COLO829 (cell line): ENCODE results near the gene SLC45A1.
A peak's percentile ranks its signal among the peaks of the same experiment; 100 is the strongest.
"Not testable (repeated sequence)": the region's sequence is repeated elsewhere in the genome, so short reads cannot be mapped to it uniquely, and the experiment has no call there.

ENCODE experiments used
- DNase-seq: peaks from one replicate; pipeline ENCODE4 v3.0.0; 2012; ENCODE audit warnings: low spot score

SLC45A1 gene

GRCh38 chr1:8317647-8318381, at the start of gene SLC45A1:
SLC45A1 (plus strand) TSS chr1:8318114; CDS start chr1:8324330, 6,216 bp downstream.
- DNase-seq, result no peak

DNA sequence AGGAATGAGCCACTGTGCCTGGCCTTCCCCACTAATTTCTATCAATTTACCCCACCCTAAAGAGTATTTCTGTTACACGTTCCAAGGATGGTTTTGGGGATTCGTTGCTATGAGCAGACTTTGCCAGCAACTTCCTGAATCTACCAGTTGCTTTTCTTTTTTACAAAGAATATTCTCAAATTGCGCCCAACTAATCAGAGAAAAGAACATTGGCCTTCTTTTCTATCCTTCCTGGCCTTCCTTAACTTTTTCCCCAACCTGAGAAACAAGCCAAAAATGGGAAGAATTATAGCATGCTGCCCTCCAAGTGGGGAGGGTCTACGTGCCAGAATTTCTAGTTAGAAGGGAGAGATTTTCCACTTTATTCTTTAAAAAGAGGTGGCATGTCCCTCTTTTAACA, 44.9 kb upstream of the SLC45A1 start:
- DNase-seq, result no peak

DNA sequence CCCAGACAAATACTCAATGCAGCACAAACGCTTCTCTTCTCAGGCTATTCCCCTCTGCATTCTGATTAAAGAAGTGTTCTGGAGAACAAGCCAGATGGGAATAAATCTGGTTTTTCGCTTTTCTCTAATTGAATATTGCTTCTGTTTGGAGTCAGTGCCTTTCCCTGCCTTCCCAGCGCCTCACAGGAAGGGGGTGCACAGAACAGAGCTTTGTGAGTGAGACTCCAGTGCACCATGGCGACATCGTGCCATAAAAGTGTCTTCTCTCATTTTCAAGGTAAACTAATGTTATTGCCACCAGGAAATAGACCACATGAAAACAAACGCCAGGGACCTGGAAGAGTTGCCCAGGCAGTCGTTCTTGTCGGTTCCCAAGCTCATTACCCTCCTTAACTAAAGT, 43.6 kb upstream of the SLC45A1 start:
- DNase-seq, result no peak

- no peak for DNase-seq
Observed at GRCh38 chr1:8276173-8276914, 41.6 kb upstream of the SLC45A1 start.

DNA sequence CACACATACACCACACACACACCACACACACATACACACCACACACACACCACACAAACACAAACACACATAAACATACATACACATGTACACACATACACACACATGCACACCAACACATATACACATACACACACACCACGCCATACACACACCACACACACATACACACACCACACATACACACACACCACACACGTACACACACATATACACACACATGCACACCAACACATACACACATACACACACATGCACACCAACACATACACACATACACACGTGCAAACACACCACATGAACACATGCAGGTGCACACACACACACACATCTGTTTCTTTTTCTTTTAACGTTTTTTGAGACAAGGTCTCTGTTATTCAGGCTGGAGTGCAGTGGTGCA, 41.0 kb upstream of the SLC45A1 start:
- DNase-seq, result no peak

- DNase-seq, result not testable (repeated sequence)
Observed at GRCh38 chr1:8278677-8279076, 39.2 kb upstream of the SLC45A1 start.

DNA sequence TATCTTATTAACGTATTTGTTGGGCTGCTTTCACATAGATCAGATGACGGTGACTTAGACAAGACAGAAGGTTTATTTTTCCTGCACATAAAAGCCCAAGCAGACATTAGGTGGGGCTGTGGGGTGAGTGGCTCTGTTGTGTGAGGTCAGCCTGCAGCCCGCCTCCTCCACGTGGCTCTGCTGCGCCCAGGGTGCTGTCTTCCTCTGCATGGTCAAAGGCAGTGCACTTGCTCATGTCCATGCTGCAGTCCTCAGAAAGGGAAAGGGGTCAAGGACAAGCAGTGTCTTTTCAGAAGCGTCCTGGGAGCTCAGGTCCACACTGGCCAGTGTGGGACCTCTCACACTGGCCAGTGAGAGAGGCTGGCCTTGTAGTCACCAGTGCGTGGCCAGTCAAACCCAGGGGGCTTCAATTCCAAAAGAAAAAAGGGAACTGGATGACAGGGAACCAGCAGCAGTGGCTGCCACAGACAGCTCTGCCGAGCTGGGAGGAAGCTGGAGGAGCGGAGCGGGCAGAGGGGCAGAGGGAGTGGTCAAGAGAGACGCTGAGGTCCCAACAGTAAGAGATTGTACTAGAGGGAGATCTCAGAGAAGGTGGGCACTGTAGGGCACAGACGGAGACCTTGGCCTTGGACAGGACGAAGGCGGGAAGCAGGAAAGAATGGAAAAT, 35.9 kb upstream of the SLC45A1 start:
- peak; percentile 4 for DNase-seq

- no peak for DNase-seq
Observed at GRCh38 chr1:8283058-8283884, 34.6 kb upstream of the SLC45A1 start.

GRCh38 chr1:8284127-8284526, 33.8 kb upstream of the SLC45A1 start:
- DNase-seq, result no peak

- DNase-seq, result no peak
Observed at GRCh38 chr1:8285103-8285502, 32.8 kb upstream of the SLC45A1 start.

- no peak for DNase-seq
Observed at GRCh38 chr1:8285965-8286364, 31.9 kb upstream of the SLC45A1 start.

DNA sequence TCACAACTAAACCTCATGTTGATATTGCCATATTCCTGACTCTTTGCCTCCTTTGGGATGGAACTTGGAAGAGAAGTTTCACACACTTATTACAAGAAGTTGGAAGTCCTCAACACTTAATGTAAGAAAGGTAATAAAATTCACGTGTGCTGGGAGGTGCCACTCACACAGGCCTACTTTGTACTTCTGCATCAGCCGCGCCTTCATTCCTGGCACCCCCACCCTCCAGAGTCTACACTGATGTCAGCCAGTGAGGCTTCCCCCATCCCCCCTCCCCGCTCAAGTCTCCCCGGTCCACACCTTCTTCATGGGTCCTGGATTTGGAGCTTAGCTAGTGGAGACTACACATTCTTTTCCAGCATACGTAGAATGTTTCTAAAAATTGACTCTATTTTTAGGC, 24.8 kb upstream of the SLC45A1 start:
- no peak for DNase-seq

- DNase-seq, result no peak
Observed at GRCh38 chr1:8293641-8294169, 24.2 kb upstream of the SLC45A1 start.

GRCh38 chr1:8294170-8294697, 23.7 kb upstream of the SLC45A1 start:
- no peak for DNase-seq

- DNase-seq, result no peak
Observed at GRCh38 chr1:8297245-8297644, 20.7 kb upstream of the SLC45A1 start.

- no peak for DNase-seq
Observed at GRCh38 chr1:8299963-8300362, 18.0 kb upstream of the SLC45A1 start.

- DNase-seq, result peak; percentile 14
Observed at GRCh38 chr1:8302081-8302956, 15.6 kb upstream of the SLC45A1 start.

DNA sequence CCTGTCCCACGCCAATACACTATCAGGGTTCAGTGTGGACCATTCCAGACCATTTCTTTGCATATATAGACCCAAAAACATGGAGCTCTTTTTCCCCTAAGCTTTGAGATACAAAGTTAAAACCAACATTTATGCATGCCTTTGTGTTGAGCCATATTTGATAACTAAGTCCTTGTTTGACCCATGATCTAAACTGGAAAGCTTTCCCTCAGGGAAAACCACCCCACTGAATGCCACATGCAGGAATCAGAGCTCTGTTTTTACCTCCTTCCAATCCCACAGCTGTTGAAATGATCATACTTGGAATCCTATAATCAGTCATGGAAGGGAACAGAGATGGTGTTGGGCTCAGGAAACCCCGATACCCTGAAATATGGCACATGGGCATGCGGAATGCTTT, 14.8 kb upstream of the SLC45A1 start:
- peak; percentile 21 for DNase-seq

DNA sequence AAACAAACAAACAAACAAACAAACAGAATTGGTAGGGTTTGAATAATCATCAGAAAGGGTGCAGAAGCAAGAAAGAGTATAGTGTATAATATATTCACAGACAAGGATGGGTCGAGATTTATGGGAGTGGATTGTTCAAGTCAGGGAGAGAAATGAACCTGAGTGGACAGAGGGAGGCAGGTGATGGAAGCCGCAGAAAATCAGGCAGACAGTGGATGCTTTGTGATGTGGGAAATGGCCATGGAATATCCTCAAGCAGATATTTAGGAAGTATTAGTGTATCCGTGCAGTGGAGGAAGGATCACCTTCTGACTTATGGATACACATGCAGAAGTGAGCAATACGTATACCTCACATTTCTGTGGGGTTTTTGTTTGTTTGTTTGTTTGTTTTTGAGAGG, 14.0 kb upstream of the SLC45A1 start:
- no peak for DNase-seq

DNA sequence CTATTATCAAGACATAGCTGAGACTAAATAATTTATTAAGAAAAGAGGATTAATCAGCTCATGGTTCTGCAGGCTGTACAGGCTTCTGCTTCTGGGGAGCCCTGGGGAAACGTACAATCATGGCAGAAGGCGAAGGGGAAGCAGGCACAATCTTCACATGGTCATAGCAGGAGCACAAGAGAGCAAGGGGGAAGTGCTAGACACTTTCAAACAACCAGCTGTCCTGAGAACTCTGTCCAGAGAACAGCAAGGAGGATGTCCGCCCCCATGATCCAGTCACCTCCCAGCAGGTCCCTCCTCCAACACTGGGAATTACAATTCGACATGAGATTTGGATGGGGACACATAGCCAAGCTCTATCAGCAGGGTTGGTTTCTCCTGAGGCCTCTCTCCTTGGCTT, 10.3 kb upstream of the SLC45A1 start:
- no peak for DNase-seq
